ENCODE measurements around the gene TMEM273. TPM values are rescaled to one million over a fixed set of nuclear protein-coding genes. Genes with fewer than 3 reads are reported as not detected.

TMEM273 gene
- total and polyA plus RNA-seq, 10 of the 15 experiments (the other 5 are each of a cell fraction or from before 2014, with no cell fraction given), result 10.3 to 46.3 (median 26.4) TPM

DNA sequence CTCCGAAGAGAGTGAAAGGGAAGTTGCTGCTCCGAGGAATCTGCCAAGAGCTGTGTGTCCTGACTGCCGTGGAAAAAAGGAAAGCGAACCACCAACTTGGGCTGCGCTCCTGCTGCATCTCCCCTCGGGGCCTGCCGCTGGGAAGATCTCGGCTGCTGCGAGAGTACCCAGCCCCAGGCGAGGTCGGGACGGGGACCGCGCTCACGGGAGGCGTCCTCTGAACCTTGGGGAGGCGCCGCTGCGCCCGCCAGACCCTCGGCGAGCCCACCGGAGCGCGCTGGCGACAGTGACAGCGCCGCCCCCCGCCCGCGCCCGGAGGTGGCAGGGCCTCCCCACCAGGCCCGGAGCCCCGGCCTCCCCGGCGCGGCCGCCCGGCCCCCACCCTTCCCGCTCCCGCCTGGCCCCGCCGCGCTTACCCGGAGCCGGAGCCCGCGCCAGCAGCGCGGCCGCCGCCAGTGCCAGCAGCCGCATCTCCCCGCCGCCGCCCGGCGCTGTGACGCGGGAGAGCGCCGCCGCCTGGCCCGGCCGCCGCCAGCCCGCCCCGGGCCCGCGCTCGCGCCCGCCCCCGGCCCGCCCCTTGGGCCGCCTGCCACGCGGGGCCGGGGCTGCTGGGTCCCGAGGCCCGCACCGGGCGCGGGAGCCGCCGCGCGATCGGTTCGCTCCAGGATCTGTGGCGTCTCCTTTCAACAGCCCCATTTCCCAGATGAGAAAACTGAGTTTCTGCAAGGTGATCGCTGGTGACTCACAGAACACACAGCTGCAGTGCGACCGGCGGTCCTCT, 73.0 kb downstream of the TMEM273 start, which contains the start of gene VSTM4:
Gene VSTM4 (minus strand): TSS at position 508 of the 781 bp plus-strand sequence. CDS start 37 bp downstream, at position 471.
- Histone ChIP-seq H3K36me3 (ENCODE audit: control insufficient read depth in 2 of 2, insufficient read depth in 2 of 2, low read length in 1 of 2) (no peaks in the 10 kb centered on the region), H3K9me3 (replicated peaks; ENCODE audit: control insufficient read depth, insufficient read depth, low read length) (no peaks in the 10 kb centered on the region), H3K4me3 (no peak within 1 kb of the TSS), H3K27ac (ENCODE audit: control insufficient read depth, insufficient read depth) (no peak within 1 kb of the TSS), H3K4me2 (ENCODE audit: control insufficient read depth, insufficient read depth) (no peak within 1 kb of the TSS), H3K4me1 (ENCODE audit: control insufficient read depth, insufficient read depth, low read length) (no peaks in the 10 kb centered on the region), H3K79me2 (ENCODE audit: control insufficient read depth, insufficient read depth, low read length) (no peaks in the 10 kb centered on the region), H2AFZ (ENCODE audit: control insufficient read depth, low read depth, low read length) (no peak within 1 kb of the TSS), H4K20me1 (ENCODE audit: control insufficient read depth, insufficient read depth) (no peaks in the 10 kb centered on the region), H3K9ac (ENCODE audit: control insufficient read depth, insufficient read depth, low read length) (no peak within 1 kb of the TSS), H3K27me3 (replicated peaks in 1 of 2; ENCODE audit: control insufficient read depth in 2 of 2, insufficient read depth in 2 of 2, low read length in 1 of 2) (peaks cover 5 to 17% of the 10 kb centered on the region in 2 experiments)
- ATAC-seq (no peak), DNase-seq (ENCODE audit: low read depth, low spot score) (no peak), FAIRE-seq (no peak)
- BruUV-seq (replicated peaks), result no TSS peak
- ChIA-PET CTCF (no interaction called here), SMC1A (ENCODE audit: uncharacterized antibody, unreplicated experiment) (no interaction called here), RAD21 (ENCODE audit: unreplicated experiment) (no interaction called here), POLR2A (no interaction called here)
- WGBS (ENCODE audit: insufficient coverage, insufficient replicate concordance, low lambda C conversion rate, missing lambda C conversion rate), result 19% methylated on average over 49 of the region's 95 CpGs
- intact Hi-C loops (cut with micrococcal nuclease; ENCODE audit: unreplicated experiment), result no loop called here
- TF ChIP-seq LARP7 (IDR thresholded peaks at IDR 0.05), result 0 out of 2 replicates have a peak, but pooled peaks have one; percentile 21
- TF ChIP-seq, protein P1, sequence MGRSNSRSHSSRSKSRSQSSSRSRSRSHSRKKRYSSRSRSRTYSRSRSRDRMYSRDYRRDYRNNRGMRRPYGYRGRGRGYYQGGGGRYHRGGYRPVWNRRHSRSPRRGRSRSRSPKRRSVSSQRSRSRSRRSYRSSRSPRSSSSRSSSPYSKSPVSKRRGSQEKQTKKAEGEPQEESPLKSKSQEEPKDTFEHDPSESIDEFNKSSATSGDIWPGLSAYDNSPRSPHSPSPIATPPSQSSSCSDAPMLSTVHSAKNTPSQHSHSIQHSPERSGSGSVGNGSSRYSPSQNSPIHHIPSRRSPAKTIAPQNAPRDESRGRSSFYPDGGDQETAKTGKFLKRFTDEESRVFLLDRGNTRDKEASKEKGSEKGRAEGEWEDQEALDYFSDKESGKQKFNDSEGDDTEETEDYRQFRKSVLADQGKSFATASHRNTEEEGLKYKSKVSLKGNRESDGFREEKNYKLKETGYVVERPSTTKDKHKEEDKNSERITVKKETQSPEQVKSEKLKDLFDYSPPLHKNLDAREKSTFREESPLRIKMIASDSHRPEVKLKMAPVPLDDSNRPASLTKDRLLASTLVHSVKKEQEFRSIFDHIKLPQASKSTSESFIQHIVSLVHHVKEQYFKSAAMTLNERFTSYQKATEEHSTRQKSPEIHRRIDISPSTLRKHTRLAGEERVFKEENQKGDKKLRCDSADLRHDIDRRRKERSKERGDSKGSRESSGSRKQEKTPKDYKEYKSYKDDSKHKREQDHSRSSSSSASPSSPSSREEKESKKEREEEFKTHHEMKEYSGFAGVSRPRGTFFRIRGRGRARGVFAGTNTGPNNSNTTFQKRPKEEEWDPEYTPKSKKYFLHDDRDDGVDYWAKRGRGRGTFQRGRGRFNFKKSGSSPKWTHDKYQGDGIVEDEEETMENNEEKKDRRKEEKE (IDR thresholded peaks at IDR 0.05), result no peak
- TF ChIP-seq PAX5 (IDR thresholded peaks at IDR 0.05; ENCODE audit: borderline replicate concordance, low read depth, low read length), result no peak
- in situ Hi-C loops (cut with MboI), result no loop called here

DNA sequence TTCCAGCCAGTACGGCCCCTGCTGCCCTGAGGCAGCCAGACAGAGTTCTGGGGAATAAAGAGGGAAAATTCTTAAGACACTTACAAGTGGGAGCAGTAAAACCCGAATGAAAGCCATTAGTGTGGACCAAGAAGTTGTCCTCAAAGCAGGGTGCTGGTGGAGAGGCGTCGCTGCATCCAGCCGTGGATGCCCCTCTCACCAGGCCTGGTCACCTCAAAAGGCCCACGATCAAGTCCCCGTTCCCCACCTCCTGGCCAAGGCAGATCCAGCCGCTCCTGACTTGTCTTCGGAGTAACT, 73.5 kb downstream of the TMEM273 start:
- SMC1A ChIA-PET (ENCODE audit: uncharacterized antibody, unreplicated experiment), result interaction anchor here (0.9 kb wide), 1 partner anchor 8 kb away, joined by 3 read pairs; no protein-coding TSS in a partner anchor
- Histone ChIP-seq H3K9me3 (replicated peaks; ENCODE audit: control insufficient read depth, insufficient read depth, low read length) (no peaks in the 10 kb centered on the region), H4K20me1 (ENCODE audit: control insufficient read depth, insufficient read depth) (no peaks in the 10 kb centered on the region), H3K79me2 (ENCODE audit: control insufficient read depth, insufficient read depth, low read length) (no peaks in the 10 kb centered on the region), H3K4me1 (ENCODE audit: control insufficient read depth, insufficient read depth, low read length) (no peaks in the 10 kb centered on the region), H3K4me3 (no peak overlapping the region), H3K4me2 (ENCODE audit: control insufficient read depth, insufficient read depth) (no peak overlapping the region), H3K36me3 (ENCODE audit: control insufficient read depth in 2 of 2, insufficient read depth in 2 of 2, low read length in 1 of 2) (no peaks in the 10 kb centered on the region), H2AFZ (ENCODE audit: control insufficient read depth, low read depth, low read length) (no peak overlapping the region), H3K27ac (ENCODE audit: control insufficient read depth, insufficient read depth) (no peak overlapping the region), H3K9ac (ENCODE audit: control insufficient read depth, insufficient read depth, low read length) (no peak overlapping the region), H3K27me3 (replicated peaks in 1 of 2; ENCODE audit: control insufficient read depth in 2 of 2, insufficient read depth in 2 of 2, low read length in 1 of 2) (peaks cover 5 to 17% of the 10 kb centered on the region in 2 experiments)
- no peak for ATAC-seq
- in situ Hi-C loops (cut with MboI), result no loop called here
- no TSS peak for BruUV-seq (replicated peaks)
- intact Hi-C loops (cut with micrococcal nuclease; ENCODE audit: unreplicated experiment), result no loop called here
- no peak for DNase-seq (ENCODE audit: low read depth, low spot score)
- RAD21 ChIA-PET (ENCODE audit: unreplicated experiment), result no interaction called here
- FAIRE-seq, result no peak
- 63% methylated on average over 9 of the region's 9 CpGs for WGBS (ENCODE audit: insufficient coverage, insufficient replicate concordance, low lambda C conversion rate, missing lambda C conversion rate)
- CTCF ChIA-PET, result no interaction called here
- POLR2A ChIA-PET, result no interaction called here
- TF ChIP-seq YY1 (IDR thresholded peaks at IDR 0.05; ENCODE audit: low read depth, low read length) (no peak), NBN (IDR thresholded peaks at IDR 0.05) (no peak), RB1 (IDR thresholded peaks at IDR 0.05; ENCODE audit: borderline replicate concordance) (no peak), YBX1 (IDR thresholded peaks at IDR 0.05) (no peak)
- TF ChIP-seq, protein P2, sequence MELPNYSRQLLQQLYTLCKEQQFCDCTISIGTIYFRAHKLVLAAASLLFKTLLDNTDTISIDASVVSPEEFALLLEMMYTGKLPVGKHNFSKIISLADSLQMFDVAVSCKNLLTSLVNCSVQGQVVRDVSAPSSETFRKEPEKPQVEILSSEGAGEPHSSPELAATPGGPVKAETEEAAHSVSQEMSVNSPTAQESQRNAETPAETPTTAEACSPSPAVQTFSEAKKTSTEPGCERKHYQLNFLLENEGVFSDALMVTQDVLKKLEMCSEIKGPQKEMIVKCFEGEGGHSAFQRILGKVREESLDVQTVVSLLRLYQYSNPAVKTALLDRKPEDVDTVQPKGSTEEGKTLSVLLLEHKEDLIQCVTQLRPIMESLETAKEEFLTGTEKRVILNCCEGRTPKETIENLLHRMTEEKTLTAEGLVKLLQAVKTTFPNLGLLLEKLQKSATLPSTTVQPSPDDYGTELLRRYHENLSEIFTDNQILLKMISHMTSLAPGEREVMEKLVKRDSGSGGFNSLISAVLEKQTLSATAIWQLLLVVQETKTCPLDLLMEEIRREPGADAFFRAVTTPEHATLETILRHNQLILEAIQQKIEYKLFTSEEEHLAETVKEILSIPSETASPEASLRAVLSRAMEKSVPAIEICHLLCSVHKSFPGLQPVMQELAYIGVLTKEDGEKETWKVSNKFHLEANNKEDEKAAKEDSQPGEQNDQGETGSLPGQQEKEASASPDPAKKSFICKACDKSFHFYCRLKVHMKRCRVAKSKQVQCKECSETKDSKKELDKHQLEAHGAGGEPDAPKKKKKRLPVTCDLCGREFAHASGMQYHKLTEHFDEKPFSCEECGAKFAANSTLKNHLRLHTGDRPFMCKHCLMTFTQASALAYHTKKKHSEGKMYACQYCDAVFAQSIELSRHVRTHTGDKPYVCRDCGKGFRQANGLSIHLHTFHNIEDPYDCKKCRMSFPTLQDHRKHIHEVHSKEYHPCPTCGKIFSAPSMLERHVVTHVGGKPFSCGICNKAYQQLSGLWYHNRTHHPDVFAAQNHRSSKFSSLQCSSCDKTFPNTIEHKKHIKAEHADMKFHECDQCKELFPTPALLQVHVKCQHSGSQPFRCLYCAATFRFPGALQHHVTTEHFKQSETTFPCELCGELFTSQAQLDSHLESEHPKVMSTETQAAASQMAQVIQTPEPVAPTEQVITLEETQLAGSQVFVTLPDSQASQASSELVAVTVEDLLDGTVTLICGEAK (IDR thresholded peaks at IDR 0.05; ENCODE audit: borderline replicate concordance), result no peak

All from GM12878 (cell line).